ENCODE measurements around the gene NR2F2. TPM values are rescaled to one million over a fixed set of nuclear protein-coding genes. Genes with fewer than 3 reads are reported as not detected.

NR2F2 gene
- total and polyA plus RNA-seq, 2 of the 13 experiments (the other 11 are each of a cell fraction or from before 2014, with no cell fraction given): 3.5 to 4.7 TPM

DNA sequence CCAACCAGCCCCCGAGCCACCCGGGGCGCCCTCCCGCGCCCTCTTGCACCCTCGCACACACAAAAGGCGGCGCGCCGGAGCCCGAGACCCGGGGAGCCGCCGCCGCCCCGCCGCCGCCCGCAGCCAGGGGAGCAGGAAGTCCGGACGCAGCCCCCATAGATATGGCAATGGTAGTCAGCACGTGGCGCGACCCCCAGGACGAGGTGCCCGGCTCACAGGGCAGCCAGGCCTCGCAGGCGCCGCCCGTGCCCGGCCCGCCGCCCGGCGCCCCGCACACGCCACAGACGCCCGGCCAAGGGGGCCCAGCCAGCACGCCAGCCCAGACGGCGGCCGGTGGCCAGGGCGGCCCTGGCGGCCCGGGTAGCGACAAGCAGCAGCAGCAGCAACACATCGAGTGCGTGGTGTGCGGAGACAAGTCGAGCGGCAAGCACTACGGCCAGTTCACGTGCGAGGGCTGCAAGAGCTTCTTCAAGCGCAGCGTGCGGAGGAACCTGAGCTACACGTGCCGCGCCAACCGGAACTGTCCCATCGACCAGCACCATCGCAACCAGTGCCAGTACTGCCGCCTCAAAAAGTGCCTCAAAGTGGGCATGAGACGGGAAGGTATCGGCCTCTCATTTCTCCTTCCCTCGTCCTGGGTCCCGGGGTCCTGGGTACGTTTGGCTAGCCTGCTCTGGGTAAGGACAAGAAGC, 1.6 kb downstream of the NR2F2 start (continued):
- no peak for TF ChIP-seq TMF1 (CRISPR knock-in tag; IDR thresholded peaks at IDR 0.05; ENCODE audit: low read depth)
- TF ChIP-seq, protein P1, sequence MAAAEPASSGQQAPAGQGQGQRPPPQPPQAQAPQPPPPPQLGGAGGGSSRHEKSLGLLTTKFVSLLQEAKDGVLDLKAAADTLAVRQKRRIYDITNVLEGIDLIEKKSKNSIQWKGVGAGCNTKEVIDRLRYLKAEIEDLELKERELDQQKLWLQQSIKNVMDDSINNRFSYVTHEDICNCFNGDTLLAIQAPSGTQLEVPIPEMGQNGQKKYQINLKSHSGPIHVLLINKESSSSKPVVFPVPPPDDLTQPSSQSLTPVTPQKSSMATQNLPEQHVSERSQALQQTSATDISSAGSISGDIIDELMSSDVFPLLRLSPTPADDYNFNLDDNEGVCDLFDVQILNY (CRISPR knock-in tag; conservative IDR thresholded peaks at IDR 0.05): 0 out of 2 replicates have a peak, but pooled peaks have one; percentile 53
- no peak for TF ChIP-seq DR1 (CRISPR knock-in tag; IDR thresholded peaks at IDR 0.05)
- TF ChIP-seq, protein P2, sequence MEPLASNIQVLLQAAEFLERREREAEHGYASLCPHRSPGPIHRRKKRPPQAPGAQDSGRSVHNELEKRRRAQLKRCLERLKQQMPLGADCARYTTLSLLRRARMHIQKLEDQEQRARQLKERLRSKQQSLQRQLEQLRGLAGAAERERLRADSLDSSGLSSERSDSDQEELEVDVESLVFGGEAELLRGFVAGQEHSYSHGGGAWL (CRISPR knock-in tag; IDR thresholded peaks at IDR 0.05): peak; percentile 85
- no peak for TF ChIP-seq BRCA1 (CRISPR knock-in tag; IDR thresholded peaks at IDR 0.05)
- TF ChIP-seq, protein P3, sequence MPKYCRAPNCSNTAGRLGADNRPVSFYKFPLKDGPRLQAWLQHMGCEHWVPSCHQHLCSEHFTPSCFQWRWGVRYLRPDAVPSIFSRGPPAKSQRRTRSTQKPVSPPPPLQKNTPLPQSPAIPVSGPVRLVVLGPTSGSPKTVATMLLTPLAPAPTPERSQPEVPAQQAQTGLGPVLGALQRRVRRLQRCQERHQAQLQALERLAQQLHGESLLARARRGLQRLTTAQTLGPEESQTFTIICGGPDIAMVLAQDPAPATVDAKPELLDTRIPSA (CRISPR knock-in tag; IDR thresholded peaks at IDR 0.05; ENCODE audit: borderline replicate concordance): no peak
- TF ChIP-seq, protein P4, sequence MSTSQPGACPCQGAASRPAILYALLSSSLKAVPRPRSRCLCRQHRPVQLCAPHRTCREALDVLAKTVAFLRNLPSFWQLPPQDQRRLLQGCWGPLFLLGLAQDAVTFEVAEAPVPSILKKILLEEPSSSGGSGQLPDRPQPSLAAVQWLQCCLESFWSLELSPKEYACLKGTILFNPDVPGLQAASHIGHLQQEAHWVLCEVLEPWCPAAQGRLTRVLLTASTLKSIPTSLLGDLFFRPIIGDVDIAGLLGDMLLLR (CRISPR knock-in tag; IDR thresholded peaks at IDR 0.05): peak; percentile 87; the same call in 1 of the 2 replicates
- TF ChIP-seq ETV5 (CRISPR knock-in tag; IDR thresholded peaks at IDR 0.05; ENCODE audit: borderline replicate concordance): peak; percentile 43; the same call in 1 of the 2 replicates
- TF ChIP-seq ZNF253 (CRISPR knock-in tag; IDR thresholded peaks at IDR 0.05; ENCODE audit: borderline replicate concordance): 0 out of 2 replicates have a peak, but pooled peaks have one; percentile 23
- TF ChIP-seq ZNF225 (CRISPR knock-in tag; IDR thresholded peaks at IDR 0.05): no peak
- 0 out of 2 replicates have a peak, but pooled peaks have one; percentile 45 for TF ChIP-seq NRL (CRISPR knock-in tag; IDR thresholded peaks at IDR 0.05; ENCODE audit: borderline replicate concordance)
- TF ChIP-seq DMAP1 (CRISPR knock-in tag; IDR thresholded peaks at IDR 0.05): 0 out of 2 replicates have a peak, but pooled peaks have one; percentile 45
- no peak for TF ChIP-seq MAZ (IDR thresholded peaks at IDR 0.05; ENCODE audit: borderline replicate concordance, low read depth, low read length)
- 0 out of 2 replicates have a peak, but pooled peaks have one; percentile 18 for TF ChIP-seq MAZ (CRISPR knock-in tag; IDR thresholded peaks at IDR 0.05; ENCODE audit: low read depth)
- TF ChIP-seq, protein P5, sequence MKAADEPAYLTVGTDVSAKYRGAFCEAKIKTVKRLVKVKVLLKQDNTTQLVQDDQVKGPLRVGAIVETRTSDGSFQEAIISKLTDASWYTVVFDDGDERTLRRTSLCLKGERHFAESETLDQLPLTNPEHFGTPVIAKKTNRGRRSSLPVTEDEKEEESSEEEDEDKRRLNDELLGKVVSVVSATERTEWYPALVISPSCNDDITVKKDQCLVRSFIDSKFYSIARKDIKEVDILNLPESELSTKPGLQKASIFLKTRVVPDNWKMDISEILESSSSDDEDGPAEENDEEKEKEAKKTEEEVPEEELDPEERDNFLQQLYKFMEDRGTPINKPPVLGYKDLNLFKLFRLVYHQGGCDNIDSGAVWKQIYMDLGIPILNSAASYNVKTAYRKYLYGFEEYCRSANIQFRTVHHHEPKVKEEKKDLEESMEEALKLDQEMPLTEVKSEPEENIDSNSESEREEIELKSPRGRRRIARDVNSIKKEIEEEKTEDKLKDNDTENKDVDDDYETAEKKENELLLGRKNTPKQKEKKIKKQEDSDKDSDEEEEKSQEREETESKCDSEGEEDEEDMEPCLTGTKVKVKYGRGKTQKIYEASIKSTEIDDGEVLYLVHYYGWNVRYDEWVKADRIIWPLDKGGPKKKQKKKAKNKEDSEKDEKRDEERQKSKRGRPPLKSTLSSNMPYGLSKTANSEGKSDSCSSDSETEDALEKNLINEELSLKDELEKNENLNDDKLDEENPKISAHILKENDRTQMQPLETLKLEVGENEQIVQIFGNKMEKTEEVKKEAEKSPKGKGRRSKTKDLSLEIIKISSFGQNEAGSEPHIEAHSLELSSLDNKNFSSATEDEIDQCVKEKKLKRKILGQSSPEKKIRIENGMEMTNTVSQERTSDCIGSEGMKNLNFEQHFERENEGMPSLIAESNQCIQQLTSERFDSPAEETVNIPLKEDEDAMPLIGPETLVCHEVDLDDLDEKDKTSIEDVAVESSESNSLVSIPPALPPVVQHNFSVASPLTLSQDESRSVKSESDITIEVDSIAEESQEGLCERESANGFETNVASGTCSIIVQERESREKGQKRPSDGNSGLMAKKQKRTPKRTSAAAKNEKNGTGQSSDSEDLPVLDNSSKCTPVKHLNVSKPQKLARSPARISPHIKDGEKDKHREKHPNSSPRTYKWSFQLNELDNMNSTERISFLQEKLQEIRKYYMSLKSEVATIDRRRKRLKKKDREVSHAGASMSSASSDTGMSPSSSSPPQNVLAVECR (CRISPR knock-in tag; IDR thresholded peaks at IDR 0.05; ENCODE audit: borderline replicate concordance): peak; percentile 45
- TF ChIP-seq, protein P6, sequence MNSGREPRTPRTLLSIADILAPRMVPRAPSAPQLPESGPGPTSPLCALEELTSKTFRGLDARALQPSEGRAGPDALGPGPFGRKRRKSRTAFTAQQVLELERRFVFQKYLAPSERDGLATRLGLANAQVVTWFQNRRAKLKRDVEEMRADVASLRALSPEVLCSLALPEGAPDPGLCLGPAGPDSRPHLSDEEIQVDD (CRISPR knock-in tag; IDR thresholded peaks at IDR 0.05; ENCODE audit: borderline replicate concordance): peak; percentile 34; the same call in 1 of the 2 replicates
- TF ChIP-seq POGZ (CRISPR knock-in tag; IDR thresholded peaks at IDR 0.05): peak; percentile 48; the same call in 1 of the 2 replicates
- TF ChIP-seq, protein P7, sequence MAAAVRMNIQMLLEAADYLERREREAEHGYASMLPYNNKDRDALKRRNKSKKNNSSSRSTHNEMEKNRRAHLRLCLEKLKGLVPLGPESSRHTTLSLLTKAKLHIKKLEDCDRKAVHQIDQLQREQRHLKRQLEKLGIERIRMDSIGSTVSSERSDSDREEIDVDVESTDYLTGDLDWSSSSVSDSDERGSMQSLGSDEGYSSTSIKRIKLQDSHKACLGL (CRISPR knock-in tag; IDR thresholded peaks at IDR 0.05): peak; percentile 67
- 0 out of 2 replicates have a peak, but pooled peaks have one; percentile 40 for TF ChIP-seq KLF13 (CRISPR knock-in tag; IDR thresholded peaks at IDR 0.05)
- peak; percentile 54; the same call in 1 of the 2 replicates for TF ChIP-seq ATF7-NPFF (CRISPR knock-in tag; IDR thresholded peaks at IDR 0.05; ENCODE audit: low read depth)
